Kidney capillary endothelial cell (primary cell): Measurements from ENCODE around the gene VPS11.
"Not testable (repeated sequence)": the region's sequence is repeated elsewhere in the genome, so short reads cannot be mapped to it uniquely, and the experiment has no call there.

Experiments
- DNase-seq: peaks from one replicate; pipeline ENCODE4 v3.0.0-alpha.2; 2018; ENCODE audit warnings: low spot score

VPS11 gene

GRCh38 chr11:119103161-119103664 is 35.6 kb downstream of the VPS11 start:
- not testable (repeated sequence) for DNase-seq

GRCh38 chr11:119103793-119104192 is 36.2 kb downstream of the VPS11 start:
- DNase-seq, result no peak

DNA sequence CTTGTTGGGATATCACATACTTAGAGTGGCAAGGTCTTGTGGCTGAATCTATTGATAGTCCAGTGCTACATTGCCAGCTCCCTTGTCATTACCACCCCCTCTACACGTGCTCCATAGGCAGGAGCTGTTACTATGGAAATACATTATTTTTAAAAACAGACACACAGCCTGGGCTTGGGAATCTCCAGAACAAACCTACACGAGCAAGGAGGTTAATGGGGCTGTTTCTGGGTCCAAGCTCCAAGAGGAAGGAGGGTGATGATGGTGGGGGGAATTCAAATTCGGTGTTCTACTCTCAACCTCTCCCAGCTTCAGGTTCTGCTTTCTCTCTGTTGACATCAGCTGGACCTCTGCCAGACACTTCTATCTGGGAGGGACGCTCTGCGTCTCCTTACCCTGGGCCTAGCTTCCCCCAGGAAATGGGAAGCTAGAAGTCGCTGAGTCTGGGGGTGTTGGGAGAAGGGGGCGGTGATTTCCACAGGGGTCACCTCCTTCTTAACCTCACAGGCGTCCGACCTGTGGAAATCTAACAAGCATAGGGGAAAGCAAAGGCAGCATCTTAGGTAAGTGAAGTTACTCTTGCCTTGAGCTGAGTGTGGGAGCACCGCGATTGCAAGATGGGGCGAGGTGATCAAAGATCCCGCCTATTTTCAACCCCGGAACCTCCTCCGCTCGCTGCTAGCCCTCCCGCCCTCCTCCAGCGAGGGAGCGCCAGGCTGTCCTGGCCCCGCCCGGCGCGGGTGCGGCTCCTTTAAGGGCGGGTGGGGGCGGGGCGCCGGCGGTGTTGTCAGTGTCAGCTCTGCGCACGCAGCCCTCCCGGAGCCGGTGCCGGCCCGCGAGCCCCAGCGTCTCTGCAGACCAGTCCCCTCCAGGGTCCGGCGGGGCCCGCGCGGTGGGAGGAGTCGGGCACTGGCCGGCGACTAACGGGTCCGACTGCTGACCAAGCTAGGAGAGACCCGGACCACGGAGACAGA is 39.2 kb downstream of the VPS11 start, which contains the start of gene C2CD2L:
Gene C2CD2L, plus strand, starts transcription at position 781 of the 974 bp plus-strand sequence. CDS start 398 bp downstream, outside the sequence.
- no peak for DNase-seq

GRCh38 chr11:119107538-119108145 is 40.0 kb downstream of the VPS11 start:
- no peak for DNase-seq

GRCh38 chr11:119108146-119108856 is 40.7 kb downstream of the VPS11 start:
- no peak for DNase-seq

DNA sequence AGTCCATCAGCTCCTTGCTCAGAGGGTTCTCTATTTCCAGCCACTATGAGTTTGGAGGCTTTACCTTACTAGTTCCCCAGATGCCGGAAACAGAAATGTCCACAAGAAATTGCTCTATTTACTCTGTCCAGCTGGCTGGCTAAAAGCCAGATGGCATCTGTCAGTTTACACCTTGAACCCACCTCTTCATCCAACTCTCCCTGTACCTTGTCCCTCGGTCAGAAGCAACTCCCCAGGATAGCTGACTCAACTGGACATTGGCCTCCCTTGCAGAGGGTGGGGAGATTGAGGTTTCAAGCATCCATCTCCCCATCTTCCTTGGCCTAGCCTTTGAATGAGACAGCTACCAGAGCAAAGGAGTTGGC is 41.2 kb downstream of the VPS11 start:
- DNase-seq, result no peak

GRCh38 chr11:119109843-119110242 is 42.2 kb downstream of the VPS11 start:
- no peak for DNase-seq

DNA sequence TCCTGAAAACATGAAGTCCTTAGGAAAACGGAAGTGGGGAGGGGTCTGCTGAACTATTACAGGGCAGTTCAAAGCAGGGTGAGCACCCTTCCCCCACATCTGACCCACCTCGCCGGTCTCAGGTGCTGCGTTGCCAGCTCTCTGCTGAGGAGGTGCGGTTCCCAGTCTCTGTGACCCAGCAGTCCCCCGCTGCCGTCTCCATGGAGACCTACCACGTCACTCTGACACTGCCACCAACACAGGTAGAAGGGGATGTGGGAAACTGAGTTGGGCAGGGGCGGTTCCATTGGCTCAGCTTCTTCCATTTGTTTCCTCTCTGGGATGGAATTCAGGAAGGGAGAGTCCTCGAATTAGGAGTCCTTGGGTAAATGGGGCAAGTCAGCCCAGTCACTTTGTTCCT is 42.8 kb downstream of the VPS11 start:
- no peak for DNase-seq

- DNase-seq, result no peak
Observed at GRCh38 chr11:119111361-119111925, 43.8 kb downstream of the VPS11 start.

- no peak for DNase-seq
Observed at GRCh38 chr11:119112314-119113020, 44.8 kb downstream of the VPS11 start.

GRCh38 chr11:119113716-119114115 is 46.1 kb downstream of the VPS11 start:
- no peak for DNase-seq

GRCh38 chr11:119114351-119114750 is 46.7 kb downstream of the VPS11 start:
- DNase-seq, result no peak

DNA sequence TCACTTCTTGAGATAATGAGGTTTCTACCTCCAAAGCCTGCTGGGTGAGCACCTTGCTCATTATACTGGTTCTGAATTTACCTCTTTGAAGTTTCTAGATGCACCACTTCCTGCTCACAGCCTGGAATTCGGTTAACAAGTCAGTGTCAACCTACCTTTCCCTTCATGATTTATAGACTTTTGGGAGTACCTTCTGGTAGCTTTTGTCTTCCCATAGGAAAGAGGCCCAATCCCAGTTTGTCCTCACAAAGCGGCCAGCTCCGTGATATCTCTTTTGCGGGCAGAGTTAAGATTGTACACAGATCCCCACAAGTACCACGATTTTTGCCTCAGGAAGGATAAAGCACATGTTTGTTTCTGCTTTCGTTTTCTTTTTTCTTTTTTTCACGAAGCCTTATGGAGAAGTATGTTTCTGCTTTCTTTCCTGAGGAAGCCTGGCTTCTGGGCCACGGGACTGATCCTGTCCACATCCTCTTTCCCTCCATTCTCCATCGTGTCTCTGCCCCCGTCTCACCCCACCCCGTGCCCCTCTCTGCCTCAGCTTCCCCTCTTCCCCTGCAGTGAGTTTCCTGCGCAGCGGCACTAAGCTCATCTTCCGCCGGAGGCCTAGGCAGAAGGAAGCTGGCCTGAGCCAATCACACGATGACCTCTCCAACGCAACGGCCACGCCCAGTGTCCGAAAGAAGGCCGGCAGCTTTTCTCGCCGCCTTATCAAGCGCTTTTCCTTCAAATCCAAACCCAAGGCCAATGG is 48.0 kb downstream of the VPS11 start:
- DNase-seq, result no peak

DNA sequence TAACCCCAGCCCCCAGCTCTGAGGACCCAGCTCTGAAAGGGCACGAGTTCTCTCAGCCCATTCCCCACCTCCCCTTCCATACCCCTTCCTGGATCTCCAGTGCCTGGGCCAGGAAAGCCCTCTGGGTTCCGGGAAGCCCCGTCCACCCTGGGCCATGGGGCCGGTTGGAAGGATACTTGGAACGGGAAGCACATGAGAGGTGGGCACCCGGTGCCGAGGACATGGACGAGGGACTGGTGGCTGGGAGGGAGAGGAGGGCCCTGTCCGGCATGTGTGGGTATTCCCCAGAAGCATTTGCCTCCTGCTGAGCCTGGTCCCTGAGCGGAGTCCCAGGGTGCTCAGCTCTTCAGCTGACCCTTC is 48.6 kb downstream of the VPS11 start:
- DNase-seq, result no peak

DNA sequence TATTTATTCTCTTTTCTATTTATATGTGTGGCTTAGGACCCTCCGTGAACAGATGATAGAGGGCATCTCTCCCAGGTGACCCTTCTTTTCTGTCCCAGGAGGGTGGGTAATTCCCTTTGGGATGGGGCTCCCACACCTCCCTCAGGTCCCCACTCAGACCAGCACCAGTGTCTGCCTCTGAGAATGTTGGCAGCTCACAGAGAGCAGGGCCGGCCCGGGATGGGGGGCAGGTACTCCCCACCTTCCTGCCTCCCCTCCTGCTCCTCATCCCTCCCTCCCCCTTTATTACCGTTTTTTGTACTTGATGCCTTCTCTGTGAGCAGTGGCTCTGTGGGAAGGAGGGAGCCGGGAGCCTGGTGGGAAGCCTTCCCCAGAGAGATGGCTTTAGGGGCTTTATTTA is 49.0 kb downstream of the VPS11 start:
- no peak for DNase-seq

- DNase-seq, result no peak
Observed at GRCh38 chr11:119117004-119117706, 49.5 kb downstream of the VPS11 start.

DNA sequence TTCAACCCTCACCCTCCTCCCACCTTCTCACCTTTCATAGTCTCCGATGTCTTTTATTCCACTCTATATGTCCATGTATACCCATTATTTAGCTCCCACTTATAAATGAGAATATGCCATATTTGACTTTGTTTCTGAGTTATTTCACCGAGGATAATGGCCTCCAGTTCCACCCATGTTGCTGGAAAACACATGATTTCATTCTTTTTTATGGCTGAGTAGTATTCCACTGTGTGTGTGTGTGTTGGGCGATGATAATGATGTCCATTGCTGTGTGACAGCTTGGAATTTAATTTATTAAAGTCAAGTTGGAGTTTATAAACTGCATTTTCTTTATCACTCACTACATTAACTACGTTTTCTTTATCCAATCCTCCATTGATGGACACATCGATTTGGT is 50.6 kb downstream of the VPS11 start:
- DNase-seq, result no peak

DNA sequence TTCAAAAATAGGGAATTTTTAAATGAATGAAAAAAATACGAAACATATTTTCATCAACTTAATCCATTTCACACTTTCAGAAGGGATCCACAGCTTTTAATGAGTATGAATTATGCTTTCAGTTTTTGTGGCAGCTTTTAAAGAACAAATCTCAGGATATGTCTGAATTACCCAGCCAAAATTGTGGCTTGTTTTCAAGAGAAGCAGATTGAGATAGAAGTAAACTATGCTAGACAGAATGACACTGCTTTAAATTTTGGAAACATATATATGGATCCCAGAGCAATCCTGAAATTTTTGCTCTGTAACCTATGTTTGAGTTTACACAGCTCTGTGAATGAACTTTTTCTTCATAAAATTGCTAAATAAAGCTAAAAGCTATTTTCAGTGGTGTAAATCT is 51.3 kb downstream of the VPS11 start:
- DNase-seq, result no peak

DNA sequence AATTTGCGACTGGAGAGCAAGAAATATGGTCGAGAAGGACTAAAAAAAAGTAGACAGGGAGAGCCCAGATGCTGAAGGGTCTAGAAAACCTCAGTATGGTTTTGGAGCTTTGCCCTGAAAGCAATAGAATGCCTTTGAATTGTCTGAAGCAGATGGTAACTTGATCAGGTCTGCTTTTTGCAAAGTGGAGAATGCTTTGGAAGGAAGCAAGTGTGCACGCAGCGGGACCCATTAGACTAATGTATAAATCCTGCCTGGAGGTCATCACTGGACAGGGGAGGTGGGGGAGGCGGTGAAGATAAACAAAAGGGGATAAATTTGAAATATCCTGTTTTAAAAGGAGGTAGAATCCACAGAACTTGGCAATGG is 53.0 kb downstream of the VPS11 start:
- DNase-seq, result no peak
